T-helper 9 cell (primary cell): ENCODE measurements around the gene SYT15B.
A peak's percentile ranks its signal among the peaks of the same experiment; 100 is the strongest.
"Not testable (repeated sequence)": the region's sequence is repeated elsewhere in the genome, so short reads cannot be mapped to it uniquely, and the experiment has no call there.

Source experiments
- DNase-seq: peaks from one replicate; pipeline ENCODE4 v3.0.0-alpha.2; 2020
- total RNA-seq, 2 donors: gene quantifications; one replicate each; lab custom pipeline; 2026; lab: John Stamatoyannopoulos, UW

Gene SYT15B
- total RNA-seq: 0 reads per million in 2 donors

DNA sequence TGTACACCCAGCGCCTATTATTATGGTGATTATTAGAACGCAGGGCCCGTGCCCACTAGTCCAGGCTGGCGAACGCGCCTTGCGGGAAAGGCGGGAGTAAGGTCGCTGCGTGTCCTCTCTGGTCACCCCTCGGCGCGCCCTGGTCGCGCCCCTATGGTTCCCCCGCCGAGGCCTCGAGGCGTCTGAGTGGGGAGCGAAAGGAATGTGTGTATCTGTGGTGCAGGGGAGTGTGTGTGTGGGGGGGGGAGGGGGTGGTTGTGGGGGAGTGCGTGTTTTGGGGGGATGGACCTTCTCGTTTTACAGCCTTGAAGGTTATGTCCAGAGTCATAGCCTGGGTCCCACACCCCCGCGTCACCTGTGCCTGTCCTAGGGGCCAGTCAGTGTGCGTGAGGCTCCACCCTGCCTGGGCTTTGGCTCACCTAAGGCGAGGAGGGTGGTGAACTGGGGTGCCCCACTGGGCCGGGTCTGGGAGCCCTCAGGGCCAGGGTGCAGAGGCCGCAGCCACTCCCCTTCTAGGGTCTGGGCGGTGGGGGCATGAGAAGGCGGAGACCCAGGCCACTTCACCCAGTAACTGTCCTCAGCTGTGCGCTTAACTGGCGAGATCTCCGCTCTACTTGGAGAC is at the start of gene SYT15B:
SYT15B (minus strand) TSS at position 39 of the 622 bp plus-strand sequence. CDS start 952 bp downstream, outside the sequence.
- DNase-seq: not testable (repeated sequence)

- DNase-seq: not testable (repeated sequence)
Observed at GRCh38 chr10:47779590-47779989, 16.2 kb upstream of the SYT15B start.

DNA sequence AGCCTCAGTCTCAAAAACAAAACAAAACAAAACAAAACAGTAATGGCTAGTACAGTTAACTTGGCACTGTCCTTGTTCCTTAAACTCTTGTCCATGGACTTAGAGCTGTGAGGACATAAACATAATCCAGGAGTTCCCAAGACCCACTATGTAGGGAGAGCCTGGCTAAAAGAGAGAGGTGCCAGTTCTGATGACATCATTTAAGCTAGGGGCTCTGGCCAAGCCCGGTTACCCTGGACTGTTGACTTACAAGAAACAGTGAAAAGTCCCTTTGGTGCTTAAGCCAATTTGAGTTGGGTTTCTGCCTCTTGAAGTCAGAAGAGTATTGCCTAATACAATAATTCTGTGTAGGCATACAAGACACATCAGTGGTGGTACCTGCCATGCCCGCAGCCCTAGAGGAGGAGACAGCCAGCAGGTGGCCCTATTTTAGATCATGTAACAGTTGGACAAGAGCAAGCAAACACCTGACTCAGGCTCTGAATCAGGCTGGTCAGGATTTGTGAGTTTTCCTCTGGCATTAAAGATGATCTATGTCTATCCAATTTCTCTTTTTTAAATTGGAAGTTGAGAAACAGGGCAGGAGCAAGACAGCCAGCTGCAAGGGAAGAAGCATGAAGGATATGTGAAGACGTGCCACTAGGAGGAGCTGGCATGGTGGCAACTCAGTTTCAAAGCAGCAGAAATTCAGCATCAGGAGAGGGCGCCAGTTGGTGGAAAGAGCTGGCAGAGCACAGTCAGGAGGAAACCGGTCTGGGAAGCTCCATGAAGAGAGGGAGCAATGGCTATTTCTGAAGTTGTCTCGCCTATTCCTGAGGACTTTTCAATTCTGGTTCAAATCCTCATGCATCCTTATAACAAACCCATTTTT is 12.2 kb upstream of the SYT15B start:
- not testable (repeated sequence) for DNase-seq

GRCh38 chr10:47770745-47771144 is 7.4 kb upstream of the SYT15B start:
- not testable (repeated sequence) for DNase-seq

GRCh38 chr10:47768578-47769115 is 5.3 kb upstream of the SYT15B start:
- not testable (repeated sequence) for DNase-seq

GRCh38 chr10:47768085-47768484 is 4.7 kb upstream of the SYT15B start:
- DNase-seq: not testable (repeated sequence)

DNA sequence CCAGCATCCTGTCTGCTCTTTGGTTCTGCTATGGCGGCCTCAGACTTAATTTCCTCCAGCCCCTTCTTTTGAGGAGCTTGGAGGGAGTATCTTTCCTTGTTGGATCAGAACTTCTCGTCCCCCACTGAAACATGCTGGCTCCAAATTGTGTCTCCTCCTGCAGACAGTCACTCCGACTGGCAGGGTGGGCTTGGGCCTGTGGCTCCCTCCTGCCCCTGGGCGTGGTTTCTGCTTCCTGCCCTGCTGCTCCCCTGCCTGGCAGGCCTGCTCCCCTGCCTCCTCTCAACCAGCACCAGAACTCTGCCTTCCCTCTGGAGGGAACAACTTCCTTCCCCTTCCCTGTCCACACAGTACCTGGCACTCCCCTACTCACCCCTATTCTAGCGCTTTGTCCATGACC is 3.8 kb upstream of the SYT15B start:
- not testable (repeated sequence) for DNase-seq

- not testable (repeated sequence) for DNase-seq
Observed at GRCh38 chr10:47765232-47765631, 1.8 kb upstream of the SYT15B start.

GRCh38 chr10:47762674-47763553 is 478 bp downstream of the SYT15B start:
- DNase-seq: not testable (repeated sequence)

GRCh38 chr10:47758855-47759254 is 4.5 kb downstream of the SYT15B start:
- DNase-seq: not testable (repeated sequence)

DNA sequence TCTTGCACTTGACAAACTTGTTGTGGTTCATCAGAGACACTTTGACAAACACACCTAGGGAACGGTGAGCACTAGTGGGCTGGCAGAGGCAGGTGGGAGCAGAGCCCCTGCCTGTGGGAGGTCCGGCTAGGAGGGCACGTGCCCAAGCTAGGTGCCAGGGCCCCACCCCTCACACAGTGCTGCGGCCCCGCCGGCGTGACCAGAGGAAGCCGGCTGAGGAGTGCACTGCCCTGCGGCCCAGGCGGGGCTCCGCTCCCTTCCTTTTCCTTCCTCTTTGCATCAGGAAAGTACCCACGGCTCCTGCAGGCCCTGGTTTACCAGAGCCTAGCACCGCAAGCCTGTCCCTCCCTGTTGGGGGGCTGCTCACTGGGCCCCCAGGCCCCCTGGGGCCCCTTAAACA is 7.2 kb downstream of the SYT15B start:
- not testable (repeated sequence) for DNase-seq

GRCh38 chr10:47753871-47754270 is 9.5 kb downstream of the SYT15B start:
- not testable (repeated sequence) for DNase-seq

- DNase-seq: not testable (repeated sequence)
Observed at GRCh38 chr10:47753176-47753575, 10.2 kb downstream of the SYT15B start.

DNA sequence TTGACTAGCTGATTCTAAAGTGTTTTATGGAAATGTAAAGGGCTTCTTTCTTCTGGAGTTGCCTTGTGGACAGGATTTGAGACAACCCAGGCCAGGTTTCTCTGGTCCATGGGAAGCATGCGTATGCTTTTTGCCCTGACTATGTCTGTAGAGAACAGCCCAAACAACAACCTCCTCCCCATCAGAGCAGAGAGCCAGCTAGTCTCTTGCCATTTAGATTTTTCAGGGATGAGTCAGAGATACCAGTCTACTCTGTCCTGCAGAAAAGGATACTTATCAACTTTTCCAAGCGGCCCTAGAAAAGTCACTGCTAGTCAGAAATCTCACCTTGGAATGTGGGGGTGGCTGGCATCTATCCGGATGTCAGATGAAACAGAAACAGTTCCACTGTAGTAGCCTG is 11.6 kb downstream of the SYT15B start:
- not testable (repeated sequence) for DNase-seq

DNA sequence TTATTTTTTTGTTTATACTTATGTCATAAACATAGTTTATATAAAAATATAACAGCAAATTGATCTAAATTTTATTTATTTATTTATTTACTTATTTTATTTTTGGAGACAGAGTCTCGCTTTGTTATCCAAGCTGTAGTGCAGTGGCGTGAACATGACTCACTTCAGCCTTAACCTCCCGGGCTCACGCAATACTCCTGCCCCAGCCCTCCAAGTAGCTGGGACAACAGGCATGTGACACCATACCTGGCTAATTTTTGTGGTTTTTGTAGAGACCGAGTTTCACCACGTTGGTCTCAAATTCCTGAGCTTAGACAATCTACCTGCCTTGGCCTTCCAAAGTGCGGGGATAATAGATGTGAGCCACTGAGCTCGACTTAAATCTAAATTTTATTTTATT is 13.0 kb downstream of the SYT15B start:
- not testable (repeated sequence) for DNase-seq

DNA sequence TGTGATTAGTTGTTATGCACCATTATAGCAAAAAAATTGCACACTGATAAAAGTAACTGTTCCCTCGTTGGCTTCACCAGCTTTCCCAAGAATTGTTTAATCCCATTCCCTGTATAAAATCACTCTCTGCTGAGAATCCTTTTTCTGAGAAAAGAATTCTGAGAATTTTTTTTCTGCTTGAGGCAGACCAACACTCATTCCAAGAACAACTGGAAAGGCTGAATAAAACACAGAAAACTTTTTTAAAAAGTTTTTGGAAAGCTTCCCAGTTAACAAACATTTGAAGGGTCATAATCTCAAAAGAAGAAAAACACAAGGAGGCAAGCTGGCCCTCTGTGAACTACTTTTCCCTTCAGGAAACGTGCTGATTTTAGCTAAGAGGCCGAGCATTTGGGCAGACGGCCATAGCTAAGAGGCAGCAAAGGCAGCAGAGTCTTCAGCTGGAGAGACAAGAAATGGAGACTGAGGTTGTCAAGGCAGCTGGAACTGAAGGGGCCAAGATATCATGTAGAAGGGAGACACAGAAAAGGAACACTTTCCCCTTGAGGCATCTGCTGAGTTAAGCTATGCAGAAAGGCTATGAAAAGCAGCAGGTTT is 16.5 kb downstream of the SYT15B start:
- DNase-seq: not testable (repeated sequence)

- DNase-seq: not testable (repeated sequence)
Observed at GRCh38 chr10:47744881-47745280, 18.5 kb downstream of the SYT15B start.

DNA sequence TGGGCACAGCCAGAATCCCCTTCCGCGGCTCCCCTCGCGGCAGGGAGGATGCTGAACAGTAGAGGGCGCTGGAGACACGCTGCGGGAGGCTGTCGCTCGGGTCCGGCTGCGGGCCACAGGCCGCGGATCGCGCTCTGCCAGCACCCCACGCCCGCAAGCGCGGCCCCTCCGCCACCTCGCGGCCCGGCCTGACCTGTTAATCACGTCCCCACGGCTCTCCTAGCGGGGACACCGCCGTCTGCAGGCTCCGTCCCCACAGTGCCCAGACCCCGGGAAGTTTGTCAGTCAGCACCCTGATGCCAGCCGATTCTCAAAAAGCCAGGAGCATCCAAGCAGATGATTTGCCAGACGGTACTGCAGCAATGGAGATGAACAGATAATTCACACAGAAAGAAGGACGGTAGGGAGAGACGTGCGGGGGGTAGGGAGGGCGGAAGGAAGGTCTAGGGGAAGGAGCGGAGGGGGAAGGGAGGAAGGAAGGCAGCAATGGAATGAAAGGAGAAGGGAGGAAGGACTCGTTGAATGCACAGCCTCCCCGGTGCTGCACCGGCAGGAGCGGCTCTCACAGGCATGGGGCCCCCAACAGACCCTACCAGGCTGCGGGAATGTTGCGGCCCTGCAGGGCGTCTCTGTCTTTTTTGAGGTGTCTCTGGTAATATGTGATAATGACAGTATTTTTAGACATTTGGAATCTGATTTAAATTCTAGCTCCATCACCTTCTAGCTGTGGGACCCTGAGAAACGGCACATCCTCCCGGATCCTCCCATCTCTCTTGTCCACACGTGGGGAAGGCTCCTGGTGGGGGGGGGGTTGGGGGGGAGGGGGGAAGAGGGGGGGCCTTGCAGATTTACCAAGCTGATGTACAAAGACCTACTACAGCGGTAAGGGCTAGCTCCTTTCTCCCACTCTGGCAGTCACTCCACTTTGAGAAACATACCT is 19.5 kb downstream of the SYT15B start:
- DNase-seq: peak; percentile 0

DNA sequence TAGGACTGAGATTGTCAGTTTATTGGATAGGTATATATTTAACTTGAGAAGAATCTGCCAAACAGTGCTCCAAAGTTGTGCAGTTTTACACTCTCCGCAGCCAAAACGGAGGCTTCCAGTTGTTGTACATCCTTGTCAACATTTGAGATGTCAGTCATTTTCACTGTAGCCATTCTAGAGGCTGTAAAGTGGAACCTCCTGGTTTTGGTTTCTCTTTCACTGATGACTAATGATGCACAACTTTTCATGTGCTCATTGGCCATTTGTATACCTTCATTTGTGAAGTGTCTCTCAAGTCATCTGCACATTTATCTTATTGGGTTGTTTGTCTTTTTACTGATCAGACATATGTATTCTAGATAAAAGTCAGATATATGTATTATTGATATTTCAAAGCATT is 22.5 kb downstream of the SYT15B start:
- not testable (repeated sequence) for DNase-seq

DNA sequence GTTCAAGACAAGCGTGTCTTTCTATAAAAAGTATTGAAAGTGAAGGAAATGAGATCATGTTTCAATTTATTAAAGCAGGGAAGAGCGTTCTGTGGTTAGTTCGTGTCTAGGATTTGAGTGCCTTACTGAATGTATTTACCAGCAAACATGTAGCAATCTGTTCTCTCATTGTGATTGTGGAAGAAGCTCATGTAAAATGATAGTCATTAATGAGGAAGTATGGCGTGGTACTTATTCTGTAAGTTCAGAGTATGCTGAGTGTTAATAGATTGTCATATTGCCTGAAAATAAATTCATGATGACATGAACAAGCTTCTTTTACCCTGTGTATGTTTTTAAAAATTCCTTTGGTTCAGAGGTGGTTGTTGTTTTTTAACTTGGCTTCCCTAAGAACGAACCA is 32.5 kb downstream of the SYT15B start:
- DNase-seq: not testable (repeated sequence)

DNA sequence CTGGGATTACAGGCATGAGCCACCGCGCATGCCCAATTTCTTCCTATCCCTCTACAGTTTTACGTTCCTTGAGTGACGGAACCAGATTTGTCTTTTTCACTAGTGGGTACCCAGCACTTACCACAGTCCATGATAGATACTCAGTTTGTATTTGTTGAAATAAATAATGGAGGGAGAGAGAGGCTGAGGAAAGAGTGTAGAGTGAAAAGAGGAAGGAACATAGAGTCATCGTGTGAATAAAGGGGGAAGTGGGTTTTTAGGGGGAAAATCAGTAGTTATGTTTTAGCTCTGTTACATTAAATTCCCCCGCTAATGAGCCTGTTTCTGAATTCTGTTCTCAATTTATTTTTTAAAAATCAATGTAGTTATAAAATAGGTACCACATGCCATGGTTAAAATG is 37.7 kb downstream of the SYT15B start:
- DNase-seq: not testable (repeated sequence)
